ENCODE results near the gene LPAR3. TPM values are rescaled to one million over a fixed set of nuclear protein-coding genes. Genes with fewer than 3 reads are reported as not detected.

Gene LPAR3
- total RNA-seq, 1 donor from 2014 or later: 0.67 TPM

DNA sequence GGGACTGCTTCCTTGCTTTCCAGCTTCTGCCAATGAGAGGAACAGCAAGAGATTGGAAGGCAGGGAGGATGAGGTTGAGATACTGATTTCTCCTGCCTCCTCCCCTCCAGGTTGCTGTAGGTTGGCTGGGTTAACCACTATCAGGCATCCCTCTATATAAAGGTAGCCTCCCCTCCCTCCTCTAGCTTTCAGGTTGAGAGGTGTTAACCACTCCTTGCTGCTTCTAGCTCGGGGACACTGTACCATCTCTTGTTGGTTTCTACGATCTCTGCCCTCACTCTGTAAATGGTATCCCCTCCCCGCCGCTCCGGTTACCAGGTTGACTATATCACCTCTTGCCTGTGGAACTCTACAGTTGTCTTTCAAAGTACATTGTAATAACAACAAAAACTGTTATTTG, 16.7 kb downstream of the LPAR3 start:
- H3K36me3 Mint-ChIP-seq: no peaks in the 10 kb centered on the region
- H3K27ac Mint-ChIP-seq: no peak overlapping the region
- peaks cover under 1% of the 10 kb centered on the region for H3K9me3 Mint-ChIP-seq
- TF ChIP-seq, protein P1, sequence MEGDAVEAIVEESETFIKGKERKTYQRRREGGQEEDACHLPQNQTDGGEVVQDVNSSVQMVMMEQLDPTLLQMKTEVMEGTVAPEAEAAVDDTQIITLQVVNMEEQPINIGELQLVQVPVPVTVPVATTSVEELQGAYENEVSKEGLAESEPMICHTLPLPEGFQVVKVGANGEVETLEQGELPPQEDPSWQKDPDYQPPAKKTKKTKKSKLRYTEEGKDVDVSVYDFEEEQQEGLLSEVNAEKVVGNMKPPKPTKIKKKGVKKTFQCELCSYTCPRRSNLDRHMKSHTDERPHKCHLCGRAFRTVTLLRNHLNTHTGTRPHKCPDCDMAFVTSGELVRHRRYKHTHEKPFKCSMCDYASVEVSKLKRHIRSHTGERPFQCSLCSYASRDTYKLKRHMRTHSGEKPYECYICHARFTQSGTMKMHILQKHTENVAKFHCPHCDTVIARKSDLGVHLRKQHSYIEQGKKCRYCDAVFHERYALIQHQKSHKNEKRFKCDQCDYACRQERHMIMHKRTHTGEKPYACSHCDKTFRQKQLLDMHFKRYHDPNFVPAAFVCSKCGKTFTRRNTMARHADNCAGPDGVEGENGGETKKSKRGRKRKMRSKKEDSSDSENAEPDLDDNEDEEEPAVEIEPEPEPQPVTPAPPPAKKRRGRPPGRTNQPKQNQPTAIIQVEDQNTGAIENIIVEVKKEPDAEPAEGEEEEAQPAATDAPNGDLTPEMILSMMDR (IDR thresholded peaks at IDR 0.05; ENCODE audit: unreplicated experiment): no peak
- DNase-seq (ENCODE audit: low spot score in 2 of 2, unreplicated experiment in 2 of 2): no peak
- no peaks in the 10 kb centered on the region for H3K27me3 Mint-ChIP-seq (ENCODE audit: low read depth)
- H3K4me1 Mint-ChIP-seq: peaks cover 12% of the 10 kb centered on the region
- no peak overlapping the region for H3K4me3 Mint-ChIP-seq

DNA sequence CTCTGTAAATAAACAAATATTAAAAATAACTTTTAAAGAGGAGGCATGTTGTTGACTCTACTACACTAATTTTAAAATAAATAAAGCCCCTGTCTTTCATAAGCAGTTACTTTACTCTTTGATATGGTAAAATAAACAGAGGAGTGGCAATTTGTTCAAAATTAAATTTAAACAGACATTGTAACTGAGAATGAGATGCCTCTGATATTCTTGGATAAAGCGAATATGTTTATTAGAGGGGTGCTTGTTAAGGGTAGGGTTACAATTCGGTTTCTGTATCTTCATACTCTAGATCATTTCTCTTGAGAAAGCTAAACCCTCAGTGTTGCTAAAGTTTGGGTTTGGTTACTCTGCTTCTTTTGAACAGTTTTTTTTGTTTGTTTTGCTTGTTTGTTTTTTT, 19.6 kb downstream of the LPAR3 start:
- no peak overlapping the region for H3K27ac Mint-ChIP-seq
- H3K9me3 Mint-ChIP-seq: no peaks in the 10 kb centered on the region
- H3K27me3 Mint-ChIP-seq (ENCODE audit: low read depth): no peaks in the 10 kb centered on the region
- peaks cover 26% of the 10 kb centered on the region for H3K4me1 Mint-ChIP-seq
- no peaks in the 10 kb centered on the region for H3K36me3 Mint-ChIP-seq
- no peak for DNase-seq (ENCODE audit: low spot score in 2 of 2, unreplicated experiment in 2 of 2)
- TF ChIP-seq, protein P1 (IDR thresholded peaks at IDR 0.05; ENCODE audit: unreplicated experiment): no peak
- no peak overlapping the region for H3K4me3 Mint-ChIP-seq

DNA sequence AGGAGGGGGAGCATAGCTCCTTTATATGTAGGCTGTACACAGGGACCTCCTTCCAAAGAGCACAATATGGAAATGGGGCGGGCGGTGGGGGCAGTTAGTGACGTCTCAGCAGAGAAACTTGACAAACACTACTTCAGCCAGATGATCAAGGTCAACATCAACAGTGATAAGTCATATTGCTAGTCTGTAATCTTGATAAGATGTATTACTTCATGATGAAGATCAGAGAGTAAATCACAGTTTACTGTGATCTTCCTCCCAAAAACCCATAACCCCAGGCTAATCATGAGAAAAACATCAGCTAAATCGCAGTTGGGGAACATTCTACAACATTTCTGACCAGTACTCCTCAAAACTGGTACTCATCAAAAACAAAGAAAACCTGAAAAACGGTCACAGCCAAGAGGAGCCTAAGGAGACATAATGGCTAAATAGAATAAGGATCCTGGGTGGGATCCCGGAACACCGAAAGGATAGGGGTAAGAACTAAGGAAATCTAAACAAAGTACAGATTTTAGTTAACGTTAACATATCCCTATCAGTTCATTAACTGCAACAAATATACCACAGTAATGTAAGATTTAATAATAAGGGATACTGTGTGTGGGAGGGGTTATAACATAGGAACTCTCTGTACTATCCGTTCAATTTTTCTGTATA, 20.2 kb downstream of the LPAR3 start:
- DNase-seq (ENCODE audit: low spot score in 2 of 2, unreplicated experiment in 2 of 2): no peak
- Mint-ChIP-seq H3K36me3 (no peaks in the 10 kb centered on the region), H3K27me3 (ENCODE audit: low read depth) (no peaks in the 10 kb centered on the region), H3K4me3 (no peak overlapping the region), H3K9me3 (no peaks in the 10 kb centered on the region), H3K4me1 (peaks cover 26% of the 10 kb centered on the region), H3K27ac (no peak overlapping the region)
- TF ChIP-seq, protein P1 (IDR thresholded peaks at IDR 0.05; ENCODE audit: unreplicated experiment): no peak

DNA sequence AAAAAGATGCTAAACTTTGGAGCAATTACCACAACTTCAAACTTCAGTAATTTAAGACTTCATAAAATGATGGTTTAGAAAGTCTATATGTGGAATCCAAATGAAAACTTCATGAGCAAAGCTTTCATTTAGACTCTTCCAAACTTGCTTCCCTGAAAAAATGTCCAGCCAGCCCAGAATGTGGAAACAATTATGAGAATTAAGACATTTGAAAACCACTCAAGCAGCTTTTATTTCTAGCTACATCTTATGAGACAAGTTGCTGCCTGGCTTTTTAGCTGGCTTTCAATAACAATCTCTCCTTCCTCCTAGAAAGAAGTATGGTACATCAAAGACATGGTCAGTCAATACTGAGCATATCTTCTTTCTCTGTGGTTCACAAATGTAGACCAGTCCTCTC, 21.8 kb downstream of the LPAR3 start:
- no peak for DNase-seq (ENCODE audit: low spot score in 2 of 2, unreplicated experiment in 2 of 2)
- TF ChIP-seq, protein P1 (IDR thresholded peaks at IDR 0.05; ENCODE audit: unreplicated experiment): no peak
- H3K27me3 Mint-ChIP-seq (ENCODE audit: low read depth): no peaks in the 10 kb centered on the region
- no peaks in the 10 kb centered on the region for H3K9me3 Mint-ChIP-seq
- no peaks in the 10 kb centered on the region for H3K36me3 Mint-ChIP-seq
- H3K4me1 Mint-ChIP-seq: peaks cover 26% of the 10 kb centered on the region
- H3K27ac Mint-ChIP-seq: no peak overlapping the region
- H3K4me3 Mint-ChIP-seq: no peak overlapping the region

DNA sequence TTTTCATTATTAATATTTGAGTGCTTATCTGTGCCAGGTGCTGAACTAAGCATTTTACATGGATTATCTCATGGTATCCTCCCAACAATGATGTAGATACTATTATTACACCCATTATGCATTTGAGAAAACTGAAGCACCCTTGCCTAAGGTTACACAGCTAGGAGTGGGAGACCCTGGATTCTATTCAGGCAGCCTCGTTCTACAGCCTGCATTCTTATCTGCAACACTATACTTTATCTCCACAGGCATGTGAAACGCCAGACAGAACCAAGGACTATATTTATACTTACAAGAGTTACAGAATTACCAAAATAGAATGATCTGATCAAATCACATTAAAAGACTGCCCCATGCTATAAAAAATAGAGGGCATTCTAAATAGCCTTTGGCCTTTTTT, 22.4 kb downstream of the LPAR3 start:
- Mint-ChIP-seq H3K4me1 (peaks cover 26% of the 10 kb centered on the region), H3K27ac (no peak overlapping the region), H3K27me3 (ENCODE audit: low read depth) (no peaks in the 10 kb centered on the region)

More for the DNA sequence above, 22.4 kb downstream of the LPAR3 start:
- no peak overlapping the region for H3K4me3 Mint-ChIP-seq
- H3K36me3 Mint-ChIP-seq: no peaks in the 10 kb centered on the region
- no peak for DNase-seq (ENCODE audit: low spot score in 2 of 2, unreplicated experiment in 2 of 2)
- no peaks in the 10 kb centered on the region for H3K9me3 Mint-ChIP-seq
- TF ChIP-seq, protein P1 (IDR thresholded peaks at IDR 0.05; ENCODE audit: unreplicated experiment): no peak
